SU-DHL-6 (cell line): ENCODE results near the gene PMIS2.

ENCODE experiments used
- H2AFZ ChIP-seq: fragments of 200-600 bp; sonication (generic); 2 replicates; pipeline ENCODE4 v1.6.1; 2014; ENCODE audit warnings: low read depth, mild to moderate bottlenecking, moderate library complexity, mixed read lengths, antibody characterized with exemption, low read length; ENCODE audit not compliant: severe bottlenecking
- H3F3A ChIP-seq: fragments of 200-600 bp; shearing (Covaris generic); 2 replicates; pipeline ENCODE4 v1.6.0; 2016; ENCODE audit warnings: antibody characterized with exemption, mild to moderate bottlenecking; ENCODE audit not compliant: insufficient read depth
- H3K27ac ChIP-seq: fragments of 200-600 bp; sonication (generic); 2 replicates; pipeline ENCODE4 v1.5.1; 2016; ENCODE audit warnings: low read depth, mild to moderate bottlenecking, low read length, moderate library complexity, mixed read lengths
- H3K27me3 ChIP-seq: fragments of 200-600 bp; sonication (generic), shearing (Covaris generic); 2 replicates; pipeline ENCODE4 v1.6.0; 2014; ENCODE audit warnings: mild to moderate bottlenecking, low read length
- H3K36me3 ChIP-seq: fragments of 200-600 bp; sonication (generic); 2 replicates; pipeline ENCODE4 v1.6.1; 2014; ENCODE audit warnings: mild to moderate bottlenecking, low read length, mixed read lengths
- H3K4me2 ChIP-seq: fragments of 300-600, 200-600 bp; shearing (Covaris generic), sonication (generic); 2 replicates; pipeline ENCODE4 v1.6.0; 2014; ENCODE audit warnings: low read length, low read depth, mild to moderate bottlenecking; ENCODE audit not compliant: poor library complexity, severe bottlenecking
- H3K4me3 ChIP-seq: fragments of 200-600 bp; sonication (generic); 2 replicates; pipeline ENCODE4 v1.5.1; 2014; ENCODE audit warnings: antibody characterized with exemption, low read length, mild to moderate bottlenecking, mixed read lengths; ENCODE audit not compliant: insufficient read depth, poor library complexity, severe bottlenecking
- H3K79me2 ChIP-seq: fragments of 200-600 bp; sonication (generic); 2 replicates; pipeline ENCODE4 v1.6.1; 2014; ENCODE audit warnings: mild to moderate bottlenecking, low read length, moderate library complexity; ENCODE audit not compliant: insufficient read depth
- H3K9ac ChIP-seq: fragments of 200-600 bp; sonication (generic); 2 replicates; pipeline ENCODE4 v1.7.0; 2014; ENCODE audit warnings: mild to moderate bottlenecking, low read length
- H3K9me2 ChIP-seq: fragments of 200-600 bp; sonication (generic); replicated peaks from 2 replicates; pipeline ENCODE4 v1.6.1; 2014; ENCODE audit warnings: low read length; ENCODE audit not compliant: insufficient read depth
- H3K9me3 ChIP-seq: fragments of 200-600 bp; sonication (generic); 2 replicates; pipeline ENCODE4 v1.6.1; 2014; ENCODE audit warnings: low read length, mixed read lengths; ENCODE audit not compliant: insufficient read depth
- H4K20me1 ChIP-seq: fragments of 200-600 bp; sonication (generic); 2 replicates; pipeline ENCODE4 v1.6.1; 2014; ENCODE audit warnings: low read depth, mild to moderate bottlenecking, antibody characterized with exemption, low read length, moderate library complexity, mixed read lengths
- CTCF ChIP-seq: fragments of 200-600 bp; sonication (generic); IDR thresholded peaks from one replicate; pipeline ENCODE4 v1.5.1; 2017; ENCODE audit warnings: antibody characterized with exemption, mild to moderate bottlenecking, low read length, moderate library complexity; ENCODE audit not compliant: insufficient read depth, poor library complexity, severe bottlenecking
- EZH2phosphoT487 ChIP-seq: fragments of 200-600 bp; sonication (generic), shearing (Covaris generic); conservative IDR thresholded peaks from 2 replicates; pipeline ENCODE4 v1.6.1; 2018; ENCODE audit warnings: mild to moderate bottlenecking, antibody characterized with exemption, low read length, moderate library complexity, mixed read lengths

Gene PMIS2

DNA sequence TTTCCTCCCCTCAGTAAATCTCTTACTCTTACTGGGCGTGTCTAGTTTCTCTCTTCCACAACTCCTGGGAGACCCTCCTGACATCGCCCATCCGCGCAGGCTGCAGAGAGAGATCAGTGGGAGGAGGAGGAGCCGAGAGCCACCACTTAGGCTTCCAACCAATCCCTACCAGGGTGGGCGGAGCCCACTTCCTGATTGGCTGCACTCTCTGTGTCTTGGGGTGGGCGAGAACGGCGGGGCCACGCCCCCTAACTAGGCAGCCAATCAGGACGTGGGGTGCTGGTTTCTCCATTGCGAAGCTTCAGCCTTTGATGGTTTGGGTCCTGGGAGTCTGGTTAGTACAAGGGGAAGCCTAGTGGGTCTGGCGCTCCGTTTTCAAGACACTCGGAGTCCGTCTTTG lies at the start of gene PMIS2:
Gene PMIS2, plus strand, starts transcription at position 326 of the 400 bp plus-strand sequence. CDS start 87 bp downstream, outside the sequence.
- Histone ChIP-seq H3K9me3 (no peaks in the 10 kb centered on the region), H4K20me1 (no peaks in the 10 kb centered on the region), H3F3A (no peaks in the 10 kb centered on the region), H3K27ac (no peak within 1 kb of the TSS), H3K4me2 (no peak within 1 kb of the TSS), H3K79me2 (no peaks in the 10 kb centered on the region), H3K9ac (no peak within 1 kb of the TSS), H3K9me2 (no peaks in the 10 kb centered on the region), H3K27me3 (no peaks in the 10 kb centered on the region), H3K4me3 (no peak within 1 kb of the TSS), H3K36me3 (no peaks in the 10 kb centered on the region), H2AFZ (no peak within 1 kb of the TSS)
- TF ChIP-seq EZH2phosphoT487: no peak
- no peak for TF ChIP-seq CTCF

DNA sequence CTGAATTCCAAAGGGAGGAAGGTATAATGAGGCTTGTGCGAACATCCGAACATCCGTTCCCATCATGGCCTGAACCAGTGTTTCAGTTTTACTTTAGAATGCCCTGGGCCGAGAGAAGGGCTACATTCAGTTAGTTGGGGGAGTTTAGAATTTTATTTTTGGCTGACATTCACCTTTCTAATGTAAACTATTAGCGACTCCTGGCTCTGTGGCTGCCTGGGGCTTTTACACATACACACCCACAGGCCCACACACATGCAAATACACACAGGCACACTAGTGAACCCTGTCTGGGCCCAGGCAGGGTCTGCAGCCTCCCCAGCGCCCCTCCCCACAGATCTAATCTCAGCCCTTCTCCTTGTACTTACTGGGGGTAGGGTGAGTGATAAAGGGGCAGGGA lies 46.7 kb upstream of the PMIS2 start:
- no peak overlapping the region for H3K4me3 ChIP-seq
- no peak overlapping the region for H3K9ac ChIP-seq
- no peaks in the 10 kb centered on the region for H3K9me2 ChIP-seq
- H3K9me3 ChIP-seq: no peaks in the 10 kb centered on the region
- H3K36me3 ChIP-seq: no peaks in the 10 kb centered on the region
- no peaks in the 10 kb centered on the region for H4K20me1 ChIP-seq
- H3K27ac ChIP-seq: no peak overlapping the region
- H3F3A ChIP-seq: no peaks in the 10 kb centered on the region
- H3K79me2 ChIP-seq: no peaks in the 10 kb centered on the region
- TF ChIP-seq EZH2phosphoT487 (no peak), CTCF (no peak)
- H3K4me2 ChIP-seq: no peak overlapping the region
- H2AFZ ChIP-seq: no peak overlapping the region
- H3K27me3 ChIP-seq: no peaks in the 10 kb centered on the region

DNA sequence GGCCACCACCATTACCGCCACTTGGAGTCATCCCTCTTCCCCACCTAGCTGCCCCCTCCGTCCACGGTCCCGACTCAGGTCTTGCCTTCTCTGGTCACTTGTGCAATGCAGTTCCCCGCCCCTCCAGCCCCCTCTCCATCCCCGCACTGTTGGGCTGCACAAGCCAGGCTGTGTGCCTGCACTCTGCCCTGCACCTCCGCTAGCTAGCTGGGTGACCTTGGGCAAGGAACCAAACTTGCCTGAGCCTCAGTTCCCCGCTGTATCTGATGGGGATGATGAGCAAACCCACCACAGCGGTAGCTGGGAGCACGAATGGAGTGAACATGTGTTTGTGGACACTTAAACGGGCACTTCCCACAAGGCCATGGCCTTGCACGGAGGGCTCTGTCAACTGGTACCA lies 46.1 kb upstream of the PMIS2 start:
- Histone ChIP-seq H3K9me3 (no peaks in the 10 kb centered on the region), H3K36me3 (no peaks in the 10 kb centered on the region), H3K4me3 (no peak overlapping the region), H3K79me2 (peaks cover 5% of the 10 kb centered on the region; the same call in 1 of the 2 replicates), H3K4me2 (no peak overlapping the region), H3K27ac (no peak overlapping the region), H3K9me2 (no peaks in the 10 kb centered on the region), H3K27me3 (no peaks in the 10 kb centered on the region), H4K20me1 (no peaks in the 10 kb centered on the region), H2AFZ (no peak overlapping the region), H3F3A (no peaks in the 10 kb centered on the region), H3K9ac (no peak overlapping the region)
- TF ChIP-seq EZH2phosphoT487 (no peak), CTCF (no peak)
